ENCODE measurements around the gene GALNS.

Gene GALNS

GRCh38 chr16:88863426-88863825 is 6.7 kb upstream of the GALNS start:
- no peak overlapping the region for H3K27ac ChIP-seq
- H4K20me1 ChIP-seq, result peaks cover 32% of the 10 kb centered on the region

GRCh38 chr16:88862968-88863367 is 6.2 kb upstream of the GALNS start:
- no peak for TF ChIP-seq Cebpa-rat (IDR thresholded peaks at IDR 0.05)
- Histone ChIP-seq H3K27me3 (no peaks in the 10 kb centered on the region), H3K9me3 (no peaks in the 10 kb centered on the region), H3K4me1 (peaks cover 81% of the 10 kb centered on the region), H3K9ac (no peak overlapping the region), H3K27ac (no peak overlapping the region), H4K20me1 (peaks cover 37% of the 10 kb centered on the region), H3K4me2 (no peak overlapping the region), H3K4me3 (no peak overlapping the region), H3K36me3 (peaks cover 34% of the 10 kb centered on the region)

More at GRCh38 chr16:88863426-88863825, 6.7 kb upstream of the GALNS start:
- Histone ChIP-seq H3K27me3 (no peaks in the 10 kb centered on the region), H3K9ac (no peak overlapping the region), H3K4me3 (no peak overlapping the region), H3K9me3 (no peaks in the 10 kb centered on the region), H3K4me1 (peaks cover 81% of the 10 kb centered on the region), H3K4me2 (peak overlapping the region; percentile 53), H3K36me3 (peaks cover 34% of the 10 kb centered on the region)
- no peak for TF ChIP-seq Cebpa-rat (IDR thresholded peaks at IDR 0.05)

- Histone ChIP-seq H3K27ac (peak overlapping the region; percentile 58; the same call in 1 of the 2 replicates), H3K9ac (peak overlapping the region; percentile 42; the same call in 1 of the 2 replicates), H4K20me1 (peaks cover 39% of the 10 kb centered on the region), H3K4me1 (peaks cover 70% of the 10 kb centered on the region), H3K27me3 (no peaks in the 10 kb centered on the region), H3K4me2 (peak overlapping the region; percentile 85), H3K36me3 (peaks cover 34% of the 10 kb centered on the region), H3K9me3 (no peaks in the 10 kb centered on the region), H3K4me3 (no peak overlapping the region)
- no peak for TF ChIP-seq Cebpa-rat (IDR thresholded peaks at IDR 0.05)
Observed at GRCh38 chr16:88861359-88861758, 4.6 kb upstream of the GALNS start.

- Histone ChIP-seq H3K27me3 (no peaks in the 10 kb centered on the region), H3K36me3 (peaks cover 34% of the 10 kb centered on the region), H3K9ac (peak overlapping the region; percentile 42), H3K4me2 (peak overlapping the region; percentile 85), H3K4me3 (0 out of 2 replicates have a peak overlapping the region, but pooled peaks have one; percentile 9), H3K27ac (peak overlapping the region; percentile 58; the same call in 1 of the 2 replicates), H3K9me3 (no peaks in the 10 kb centered on the region), H4K20me1 (peaks cover 56% of the 10 kb centered on the region), H3K4me1 (peaks cover 78% of the 10 kb centered on the region)
- peak; percentile 63; the same call in 1 of the 2 replicates for TF ChIP-seq Cebpa-rat (IDR thresholded peaks at IDR 0.05)
Observed at GRCh38 chr16:88859381-88860091, 2.8 kb upstream of the GALNS start.

- no peaks in the 10 kb centered on the region for H3K27me3 ChIP-seq
- H3K4me1 ChIP-seq, result peaks cover 74% of the 10 kb centered on the region
- H3K4me2 ChIP-seq, result peak overlapping the region; percentile 85
- H3K4me3 ChIP-seq, result peak overlapping the region; percentile 94
- H3K9me3 ChIP-seq, result no peaks in the 10 kb centered on the region
- peak overlapping the region; percentile 89 for H3K27ac ChIP-seq
- H3K36me3 ChIP-seq, result peaks cover 38% of the 10 kb centered on the region
- H4K20me1 ChIP-seq, result peaks cover 73% of the 10 kb centered on the region
- TF ChIP-seq Cebpa-rat (IDR thresholded peaks at IDR 0.05), result no peak
- peak overlapping the region; percentile 88 for H3K9ac ChIP-seq
Observed at GRCh38 chr16:88857728-88858339, 1.1 kb upstream of the GALNS start.

GRCh38 chr16:88856122-88856827 is 472 bp downstream of the GALNS start:
- peak overlapping the region; percentile 89 for H3K27ac ChIP-seq
- peak overlapping the region; percentile 88 for H3K9ac ChIP-seq
- H3K4me3 ChIP-seq, result peak overlapping the region; percentile 94
- H3K36me3 ChIP-seq, result peaks cover 30% of the 10 kb centered on the region
- peak overlapping the region; percentile 97 for H3K4me2 ChIP-seq
- no peak for TF ChIP-seq Cebpa-rat (IDR thresholded peaks at IDR 0.05)
- no peaks in the 10 kb centered on the region for H3K27me3 ChIP-seq
- no peaks in the 10 kb centered on the region for H3K9me3 ChIP-seq
- peaks cover 67% of the 10 kb centered on the region for H3K4me1 ChIP-seq
- peaks cover 83% of the 10 kb centered on the region for H4K20me1 ChIP-seq

- H3K27ac ChIP-seq, result peak overlapping the region; percentile 55; the same call in 1 of the 2 replicates
- H3K9ac ChIP-seq, result peak overlapping the region; percentile 74; the same call in 1 of the 2 replicates
Observed at GRCh38 chr16:88855736-88856121, 1.0 kb downstream of the GALNS start.

GRCh38 chr16:88855176-88855575 is 1.6 kb downstream of the GALNS start:
- Histone ChIP-seq H4K20me1 (peaks cover 83% of the 10 kb centered on the region), H3K36me3 (peaks cover 30% of the 10 kb centered on the region), H3K27me3 (no peaks in the 10 kb centered on the region), H3K27ac (no peak overlapping the region), H3K4me3 (no peak overlapping the region), H3K4me2 (peak overlapping the region; percentile 97), H3K9me3 (no peaks in the 10 kb centered on the region), H3K4me1 (peaks cover 56% of the 10 kb centered on the region), H3K9ac (peak overlapping the region; percentile 31; the same call in 1 of the 2 replicates)
- no peak for TF ChIP-seq Cebpa-rat (IDR thresholded peaks at IDR 0.05)

More at GRCh38 chr16:88855736-88856121, 1.0 kb downstream of the GALNS start:
- no peaks in the 10 kb centered on the region for H3K27me3 ChIP-seq
- H4K20me1 ChIP-seq, result peaks cover 83% of the 10 kb centered on the region
- TF ChIP-seq Cebpa-rat (IDR thresholded peaks at IDR 0.05), result no peak
- peaks cover 30% of the 10 kb centered on the region for H3K36me3 ChIP-seq
- peak overlapping the region; percentile 97 for H3K4me2 ChIP-seq
- H3K4me1 ChIP-seq, result peaks cover 62% of the 10 kb centered on the region
- H3K9me3 ChIP-seq, result no peaks in the 10 kb centered on the region
- H3K4me3 ChIP-seq, result peak overlapping the region; percentile 66

- H3K27me3 ChIP-seq, result no peaks in the 10 kb centered on the region
- H4K20me1 ChIP-seq, result peaks cover 83% of the 10 kb centered on the region
- peak overlapping the region; percentile 31; the same call in 1 of the 2 replicates for H3K9ac ChIP-seq
- no peak overlapping the region for H3K27ac ChIP-seq
- peaks cover 37% of the 10 kb centered on the region for H3K36me3 ChIP-seq
- no peaks in the 10 kb centered on the region for H3K9me3 ChIP-seq
- no peak for TF ChIP-seq Cebpa-rat (IDR thresholded peaks at IDR 0.05)
- H3K4me2 ChIP-seq, result peak overlapping the region; percentile 97
- H3K4me1 ChIP-seq, result peaks cover 49% of the 10 kb centered on the region
- no peak overlapping the region for H3K4me3 ChIP-seq
Observed at GRCh38 chr16:88854306-88855111, 2.2 kb downstream of the GALNS start.

Measured in BLaER1 (cell line).